ENCODE measurements around the gene GNG13. TPM values are rescaled to one million over a fixed set of nuclear protein-coding genes. Genes with fewer than 3 reads are reported as not detected.
A peak's percentile ranks its signal among the peaks of the same experiment; 100 is the strongest.

GNG13 gene
- total and polyA plus RNA-seq, 9 of the 15 experiments (the other 6 are each of a cell fraction or from before 2014, with no cell fraction given) = not detected

GRCh38 chr16:800834-801511, 439 bp upstream of the GNG13 start:
- Histone ChIP-seq H3K27me3 (ENCODE audit: control insufficient read depth in 2 of 2, insufficient read depth in 2 of 2, low read length in 2 of 2) (no peaks in the 10 kb centered on the region), H3K9me1 (ENCODE audit: control insufficient read depth, insufficient read depth, low read length) (no peaks in the 10 kb centered on the region), H2AFZ (ENCODE audit: low read depth, low read length) (no peak overlapping the region), H3K4me1 (replicated peaks in 1 of 2; ENCODE audit: control insufficient read depth in 2 of 2, insufficient read depth in 2 of 2, low read length in 2 of 2) (peaks cover 0 to 90% of the 10 kb centered on the region in 2 experiments; a peak in 2 of 5 replicates), H3K4me2 (ENCODE audit: insufficient read depth, low read length) (no peak overlapping the region), H3K79me2 (ENCODE audit: control insufficient read depth, insufficient read depth, low read length) (no peaks in the 10 kb centered on the region), H3K27ac (ENCODE audit: extremely low read depth, low read depth, low read length) (no peak overlapping the region), H4K20me1 (replicated peaks; ENCODE audit: control insufficient read depth, insufficient read depth, low read length) (peaks cover 11% of the 10 kb centered on the region), H3K9me3 (replicated peaks; ENCODE audit: control insufficient read depth, insufficient read depth, low read depth, low read length) (no peaks in the 10 kb centered on the region), H3K4me3 (no peak overlapping the region), H3K36me3 (ENCODE audit: control insufficient read depth, insufficient read depth, low read length) (peaks cover 15% of the 10 kb centered on the region; the same call in 1 of the 3 replicates), H3K9ac (ENCODE audit: insufficient read depth in 1 of 2, low read depth in 2 of 2, low read length in 2 of 2) (peak overlapping the region in 1 of 2 experiments; percentile 14; a peak in 1 of 4 replicates)
- no peak for FAIRE-seq
- POLR2A ChIA-PET = interaction anchor here (0.5 to 1.6 kb wide), 5 partner anchors 11 to 106 kb away, joined by 3 to 6 read pairs (median 4); partner anchors contain the start of genes CHTF18 and RPUSD1
- peak; percentile 44 for TF ChIP-seq HMGN3 (IDR thresholded peaks at IDR 0.05; ENCODE audit: borderline replicate concordance, extremely low read depth, insufficient read length, low read depth, low read length)
- TF ChIP-seq POLR2A (conservative IDR thresholded peaks at IDR 0.05) = 0 out of 2 replicates have a peak, but pooled peaks have one; percentile 36
- 0 out of 2 replicates have a peak, but pooled peaks have one; percentile 17 for TF ChIP-seq SP1 (CRISPR knock-in tag; IDR thresholded peaks at IDR 0.05)
- no peak for TF ChIP-seq TCF7L2 (IDR thresholded peaks at IDR 0.05; ENCODE audit: low read depth, low read length)
- TF ChIP-seq ELF2 (CRISPR knock-in tag; IDR thresholded peaks at IDR 0.05) = no peak
- peak; percentile 56 for TF ChIP-seq POLR2G (IDR thresholded peaks at IDR 0.05; ENCODE audit: low read depth, low read length)
- 0 out of 2 replicates have a peak, but pooled peaks have one; percentile 27 for TF ChIP-seq EGR1 (conservative IDR thresholded peaks at IDR 0.05)
- no peak for TF ChIP-seq RBM25 (IDR thresholded peaks at IDR 0.05; ENCODE audit: low read depth, low read length, severe bottlenecking)
- TF ChIP-seq ZNF398 (CRISPR knock-in tag; IDR thresholded peaks at IDR 0.05) = no peak
- intact Hi-C loops (cut with micrococcal nuclease) (no loop called here), in situ Hi-C loops (cut with MboI) (no loop called here)
- 13% methylated on average over 15 of the region's 17 CpGs for WGBS (ENCODE audit: insufficient coverage, low coverage, missing lambda C conversion rate)
- ATAC-seq = peak; percentile 3; the same call in 1 of the 3 replicates
- peak in 1 of 4 experiments; percentile 20 for DNase-seq (ENCODE audit: extremely low read depth in 1 of 4, low spot score in 3 of 4)
- CTCF ChIA-PET (ENCODE audit: low intra/inter-chr PET ratio) = no interaction called here
- no TSS peak for BruUV-seq (replicated peaks)

All from K562 (cell line).